ENCODE measurements around the gene GSG1L. TPM values are rescaled to one million over a fixed set of nuclear protein-coding genes. Genes with fewer than 3 reads are reported as not detected.
A peak's percentile ranks its signal among the peaks of the same experiment; 100 is the strongest.

GSG1L gene
- total and polyA plus RNA-seq, 9 of the 15 experiments (the other 6 are each of a cell fraction or from before 2014, with no cell fraction given): not detected

DNA sequence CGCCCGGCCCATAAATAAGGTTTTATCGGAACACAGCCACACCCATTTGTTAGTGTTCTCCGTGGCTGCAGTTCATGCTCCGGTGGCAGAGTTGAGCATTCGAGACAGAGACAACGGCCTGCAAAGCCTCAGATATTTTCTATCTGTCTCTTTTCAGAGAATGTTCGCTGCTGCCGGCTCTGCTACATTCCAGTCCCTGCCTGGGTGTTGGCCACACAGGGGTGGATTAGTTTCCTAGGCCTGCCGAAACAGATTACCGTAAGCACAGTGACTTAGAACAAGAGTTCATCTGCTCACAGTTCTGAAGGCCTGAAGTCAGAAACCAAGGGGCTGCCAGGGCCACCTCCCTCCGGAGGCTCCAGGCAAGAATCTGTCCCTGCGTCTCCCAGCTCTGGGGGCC lies 19.1 kb upstream of the GSG1L start:
- BruUV-seq (replicated peaks): no TSS peak
- CTCF ChIA-PET (ENCODE audit: low intra/inter-chr PET ratio): no interaction called here
- no peak for TF ChIP-seq FOXJ3 (CRISPR knock-in tag; IDR thresholded peaks at IDR 0.05)
- no peak for TF ChIP-seq FOXP1 (CRISPR knock-in tag; IDR thresholded peaks at IDR 0.05)
- no peak for TF ChIP-seq ZNF551 (CRISPR knock-in tag; IDR thresholded peaks at IDR 0.05)
- no peak for TF ChIP-seq SMARCB1 (IDR thresholded peaks at IDR 0.05; ENCODE audit: insufficient read length, low read depth)
- TF ChIP-seq, protein P1, sequence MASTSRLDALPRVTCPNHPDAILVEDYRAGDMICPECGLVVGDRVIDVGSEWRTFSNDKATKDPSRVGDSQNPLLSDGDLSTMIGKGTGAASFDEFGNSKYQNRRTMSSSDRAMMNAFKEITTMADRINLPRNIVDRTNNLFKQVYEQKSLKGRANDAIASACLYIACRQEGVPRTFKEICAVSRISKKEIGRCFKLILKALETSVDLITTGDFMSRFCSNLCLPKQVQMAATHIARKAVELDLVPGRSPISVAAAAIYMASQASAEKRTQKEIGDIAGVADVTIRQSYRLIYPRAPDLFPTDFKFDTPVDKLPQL (IDR thresholded peaks at IDR 0.05; ENCODE audit: extremely low read depth, insufficient read length): no peak
- no peak for TF ChIP-seq SMAD3 (CRISPR knock-in tag; conservative IDR thresholded peaks at IDR 0.05)
- TF ChIP-seq LARP7 (IDR thresholded peaks at IDR 0.05): no peak
- no peak for TF ChIP-seq ZNF830 (CRISPR knock-in tag; IDR thresholded peaks at IDR 0.05)
- TF ChIP-seq NFIX (CRISPR knock-in tag; IDR thresholded peaks at IDR 0.05; ENCODE audit: low read depth): no peak
- TF ChIP-seq, protein P2, sequence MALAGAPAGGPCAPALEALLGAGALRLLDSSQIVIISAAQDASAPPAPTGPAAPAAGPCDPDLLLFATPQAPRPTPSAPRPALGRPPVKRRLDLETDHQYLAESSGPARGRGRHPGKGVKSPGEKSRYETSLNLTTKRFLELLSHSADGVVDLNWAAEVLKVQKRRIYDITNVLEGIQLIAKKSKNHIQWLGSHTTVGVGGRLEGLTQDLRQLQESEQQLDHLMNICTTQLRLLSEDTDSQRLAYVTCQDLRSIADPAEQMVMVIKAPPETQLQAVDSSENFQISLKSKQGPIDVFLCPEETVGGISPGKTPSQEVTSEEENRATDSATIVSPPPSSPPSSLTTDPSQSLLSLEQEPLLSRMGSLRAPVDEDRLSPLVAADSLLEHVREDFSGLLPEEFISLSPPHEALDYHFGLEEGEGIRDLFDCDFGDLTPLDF (CRISPR knock-in tag; IDR thresholded peaks at IDR 0.05): no peak
- no peak for TF ChIP-seq CBFB (CRISPR knock-in tag; IDR thresholded peaks at IDR 0.05)
- TF ChIP-seq, protein P3, sequence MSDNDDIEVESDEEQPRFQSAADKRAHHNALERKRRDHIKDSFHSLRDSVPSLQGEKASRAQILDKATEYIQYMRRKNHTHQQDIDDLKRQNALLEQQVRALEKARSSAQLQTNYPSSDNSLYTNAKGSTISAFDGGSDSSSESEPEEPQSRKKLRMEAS (CRISPR knock-in tag; IDR thresholded peaks at IDR 0.05): no peak
- TF ChIP-seq, protein P4, sequence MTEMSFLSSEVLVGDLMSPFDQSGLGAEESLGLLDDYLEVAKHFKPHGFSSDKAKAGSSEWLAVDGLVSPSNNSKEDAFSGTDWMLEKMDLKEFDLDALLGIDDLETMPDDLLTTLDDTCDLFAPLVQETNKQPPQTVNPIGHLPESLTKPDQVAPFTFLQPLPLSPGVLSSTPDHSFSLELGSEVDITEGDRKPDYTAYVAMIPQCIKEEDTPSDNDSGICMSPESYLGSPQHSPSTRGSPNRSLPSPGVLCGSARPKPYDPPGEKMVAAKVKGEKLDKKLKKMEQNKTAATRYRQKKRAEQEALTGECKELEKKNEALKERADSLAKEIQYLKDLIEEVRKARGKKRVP (CRISPR knock-in tag; IDR thresholded peaks at IDR 0.05): no peak
- TF ChIP-seq, protein P5, sequence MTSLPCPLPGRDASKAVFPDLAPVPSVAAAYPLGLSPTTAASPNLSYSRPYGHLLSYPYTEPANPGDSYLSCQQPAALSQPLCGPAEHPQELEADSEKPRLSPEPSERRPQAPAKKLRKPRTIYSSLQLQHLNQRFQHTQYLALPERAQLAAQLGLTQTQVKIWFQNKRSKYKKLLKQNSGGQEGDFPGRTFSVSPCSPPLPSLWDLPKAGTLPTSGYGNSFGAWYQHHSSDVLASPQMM (CRISPR knock-in tag; IDR thresholded peaks at IDR 0.05): no peak
- TF ChIP-seq, protein P6, sequence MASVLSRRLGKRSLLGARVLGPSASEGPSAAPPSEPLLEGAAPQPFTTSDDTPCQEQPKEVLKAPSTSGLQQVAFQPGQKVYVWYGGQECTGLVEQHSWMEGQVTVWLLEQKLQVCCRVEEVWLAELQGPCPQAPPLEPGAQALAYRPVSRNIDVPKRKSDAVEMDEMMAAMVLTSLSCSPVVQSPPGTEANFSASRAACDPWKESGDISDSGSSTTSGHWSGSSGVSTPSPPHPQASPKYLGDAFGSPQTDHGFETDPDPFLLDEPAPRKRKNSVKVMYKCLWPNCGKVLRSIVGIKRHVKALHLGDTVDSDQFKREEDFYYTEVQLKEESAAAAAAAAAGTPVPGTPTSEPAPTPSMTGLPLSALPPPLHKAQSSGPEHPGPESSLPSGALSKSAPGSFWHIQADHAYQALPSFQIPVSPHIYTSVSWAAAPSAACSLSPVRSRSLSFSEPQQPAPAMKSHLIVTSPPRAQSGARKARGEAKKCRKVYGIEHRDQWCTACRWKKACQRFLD (CRISPR knock-in tag; IDR thresholded peaks at IDR 0.05): no peak
- no peak for TF ChIP-seq TEAD1 (CRISPR knock-in tag; IDR thresholded peaks at IDR 0.05)
- no peak for TF ChIP-seq U2AF2 (optimal IDR thresholded peaks at IDR 0.05; ENCODE audit: low read depth, low read length)
- no peak for TF ChIP-seq GATAD2A (IDR thresholded peaks at IDR 0.05)
- TF ChIP-seq ADNP (tag; IDR thresholded peaks at IDR 0.05): no peak
- no peak for TF ChIP-seq HMG20A (CRISPR knock-in tag; conservative IDR thresholded peaks at IDR 0.05)

More for the DNA sequence above, 19.1 kb upstream of the GSG1L start:
- Histone ChIP-seq H4K20me1 (replicated peaks; ENCODE audit: control insufficient read depth, insufficient read depth, low read length) (peaks cover 3% of the 10 kb centered on the region; the same call in 1 of the 2 replicates), H3K4me3 (no peak overlapping the region), H3K9me3 (replicated peaks; ENCODE audit: control insufficient read depth, insufficient read depth, low read depth, low read length) (no peaks in the 10 kb centered on the region), H3K27ac (ENCODE audit: extremely low read depth, low read depth, low read length) (no peak overlapping the region), H3K79me2 (ENCODE audit: control insufficient read depth, insufficient read depth, low read length) (no peaks in the 10 kb centered on the region), H3K4me1 (replicated peaks in 1 of 2; ENCODE audit: control insufficient read depth in 2 of 2, insufficient read depth in 2 of 2, low read length in 2 of 2) (peaks cover 6 to 18% of the 10 kb centered on the region in 2 experiments; a peak in 4 of 5 replicates), H3K27me3 (ENCODE audit: control insufficient read depth in 2 of 2, insufficient read depth in 2 of 2, low read length in 2 of 2) (peaks cover 5 to 18% of the 10 kb centered on the region in 2 experiments), H2AFZ (ENCODE audit: low read depth, low read length) (0 out of 2 replicates have a peak overlapping the region, but pooled peaks have one; percentile 8), H3K36me3 (ENCODE audit: control insufficient read depth, insufficient read depth, low read length) (no peaks in the 10 kb centered on the region), H3K9me1 (ENCODE audit: control insufficient read depth, insufficient read depth, low read length) (no peaks in the 10 kb centered on the region), H3K4me2 (ENCODE audit: insufficient read depth, low read length) (peak overlapping the region; percentile 26), H3K9ac (ENCODE audit: insufficient read depth in 1 of 2, low read depth in 2 of 2, low read length in 2 of 2) (peak overlapping the region in 1 of 2 experiments; percentile 74; a peak in 1 of 4 replicates)
- in situ Hi-C loops (cut with MboI): no loop called here
- peak; percentile 28 to 72 (median 45) for DNase-seq (ENCODE audit: extremely low read depth in 1 of 4, low spot score in 3 of 4)
- 6% methylated on average over 13 of the region's 13 CpGs for WGBS (ENCODE audit: insufficient coverage, low coverage, missing lambda C conversion rate)
- POLR2A ChIA-PET: no interaction called here
- peak; percentile 84 for ATAC-seq
- intact Hi-C loops (cut with micrococcal nuclease): no loop called here
- FAIRE-seq: peak; percentile 80

Measured in K562 (cell line).